Ovary (tissue), 9 donors: Measurements from ENCODE around the gene PANK4. TPM values are rescaled to one million over a fixed set of nuclear protein-coding genes. Genes with fewer than 3 reads are reported as not detected.

Source experiments
- DNase-seq, 5 donors: peaks; one replicate each; pipeline ENCODE4 v3.0.0-alpha.2; 2019 to 2020
- H3K27ac ChIP-seq, 2 donors: fragments of 200-600 bp; one replicate each; pipeline versions ENCODE4 v1.5.1 to v1.8.0; 2019 to 2022
- H3K27me3 ChIP-seq: fragments of 200-600 bp; one replicate; pipeline ENCODE4 v1.8.0; 2022
- H3K36me3 ChIP-seq: fragments of 200-600 bp; sonication (generic); one replicate; pipeline ENCODE4 v1.5.1; 2019
- H3K4me1 ChIP-seq: one replicate; pipeline ENCODE4 v1.8.1; 2013; ENCODE audit warnings: mild to moderate bottlenecking, moderate library complexity; ENCODE audit not compliant: insufficient read depth
- H3K4me3 ChIP-seq: fragments of 200-600 bp; sonication (generic); one replicate; pipeline ENCODE4 v1.5.1; 2017
- H3K9me3 ChIP-seq, 2 donors: fragments of 200-600 bp in 1 of 2; sonication (generic) in 1 of 2; one replicate each; pipeline versions ENCODE4 v1.5.1 to v1.8.1; 2013 to 2019; ENCODE audit warnings: mild to moderate bottlenecking in 1 of 2, moderate library complexity in 1 of 2
- CTCF ChIP-seq, 3 donors: fragments of 450-650 bp in 2 of 3; fragments of 200-600 bp in 1 of 3; IDR thresholded peaks; one replicate each; pipeline versions ENCODE4 v1.5.1 to v1.8.0; 2016 to 2022; ENCODE audit warnings: antibody characterized with exemption in 3 of 3, mild to moderate bottlenecking in 1 of 3
- EP300 ChIP-seq: sonication (generic); formaldehyde crosslinking; IDR thresholded peaks from one replicate; pipeline ENCODE4 v1.6.1; 2017; ENCODE audit warnings: antibody characterized with exemption
- POLR2A ChIP-seq: fragments of 450-650 bp; IDR thresholded peaks from one replicate; pipeline ENCODE4 v1.6.1; 2017; ENCODE audit warnings: antibody characterized with exemption, mild to moderate bottlenecking, moderate library complexity
- WGBS, 3 donors: extraction: QIAGEN DNeasy Blood & Tissue Kit in 1 of 3; methylation state at CpG; one replicate each; pipeline versions ENCODE4 v1.1.5 to v1.1.7; 2013 to 2017; 5-methylcytosine and 5-hydroxymethylcytosine counted together
- intact Hi-C, 4 donors: fragments of 100-400 bp; cut with DNase I; formaldehyde crosslinking; loops; one replicate each; pipeline versions ENCODE4 v1.11.0 to v1.15.1; 2022 to 2023
- polyA plus RNA-seq, 2 donors: library from polyadenylated mRNA; stranded (reverse); fragments of 200-250 nt in 1 of 2; fragments of 350-450 nt in 1 of 2; fragmentation: Illumina TruSeq in 1 of 2; extraction: RNeasy Lipid Tissue Mini Kit (QIAGEN cat#74804) in 1 of 2; gene quantifications; one replicate each; pipeline ENCODE4 v1.2.3, GENCODE V29; 2013 to 2014
- total RNA-seq, 7 donors: library from RNA; depleted of rRNA in 2 of 7; stranded (reverse); fragments of >200 nt in 2 of 7; fragmentation: NEBNext Ultra II Directional in 3 of 7; extraction: Animal tissue kit (Norgen Biotek cat#: 25700) in 3 of 7; gene quantifications; one replicate each; pipeline versions ENCODE4 v1.1.0 to v1.2.4, GENCODE V29; 2016 to 2023
- donor health status: DM: no; HTN: no; CAD: no; lungs with moderate emphysema.
- donor health status: DM: no; HTN: no; CAD: no.
- donor health status: Bipolar disorder and iron deficiency.
- donor health status: DM: yes; HTN: yes; CAD: no.
- donor health status: DM: no; HTN: no; CAD: no.
- donor health status: DM: yes; HTN: yes; CAD: no.

PANK4 gene
- total and polyA plus RNA-seq, 9 donors: 14.7 to 33.3 (median 26.1) TPM

GRCh38 chr1:2529784-2530512 lies 3.6 kb upstream of the PANK4 start, which contains the start of gene HES5:
HES5 (minus strand) TSS chr1:2530263; CDS start chr1:2530164, 99 bp downstream.
- Histone ChIP-seq H3K36me3 (no peaks in the 10 kb centered on the region), H3K27me3 (peaks cover 24% of the 10 kb centered on the region), H3K4me1 (peaks cover 15% of the 10 kb centered on the region), H3K27ac (peak within 1 kb of the TSS in 1 of 2 donors; percentile 1), H3K9me3 (no peaks in the 10 kb centered on the region), H3K4me3 (no peak within 1 kb of the TSS)
- WGBS, 3 donors: 1 to 2% (median 2%) methylated on average over 39 to 91 of the region's 91 CpGs
- intact Hi-C loops: no loop called here
- TF ChIP-seq POLR2A (no peak), EP300 (no peak), CTCF (IDR thresholded peaks at IDR 0.05) (no peak)
- DNase-seq: no peak

- DNase-seq: no peak
- H3K27ac ChIP-seq: no peak overlapping the region
- WGBS, 3 donors: 4 to 17% (median 15%) methylated on average over 21 to 84 of the region's 84 CpGs
- intact Hi-C loops: no loop called here
- H3K27me3 ChIP-seq: peaks cover 24% of the 10 kb centered on the region
- TF ChIP-seq POLR2A: no peak
- TF ChIP-seq EP300: no peak
- no peak for TF ChIP-seq CTCF (IDR thresholded peaks at IDR 0.05)
- H3K36me3 ChIP-seq: no peaks in the 10 kb centered on the region
- H3K4me3 ChIP-seq: no peak overlapping the region
- H3K4me1 ChIP-seq: peaks cover 18% of the 10 kb centered on the region
- no peaks in the 10 kb centered on the region for H3K9me3 ChIP-seq
Measured at GRCh38 chr1:2528966-2529783, 2.8 kb upstream of the PANK4 start.

- WGBS, 3 donors: 38 to 43% (median 43%) methylated on average over 9 to 10 of the region's 10 CpGs
- no peak for DNase-seq
- no peak for TF ChIP-seq POLR2A
- TF ChIP-seq EP300: no peak
- no peak for TF ChIP-seq CTCF (IDR thresholded peaks at IDR 0.05)
- no peaks in the 10 kb centered on the region for H3K36me3 ChIP-seq
- H3K27me3 ChIP-seq: peaks cover 24% of the 10 kb centered on the region
- peaks cover 21% of the 10 kb centered on the region for H3K4me1 ChIP-seq
- no peaks in the 10 kb centered on the region for H3K9me3 ChIP-seq
- H3K27ac ChIP-seq: no peak overlapping the region
- intact Hi-C loops: no loop called here
- H3K4me3 ChIP-seq: no peak overlapping the region
Measured at GRCh38 chr1:2528611-2528965, 2.2 kb upstream of the PANK4 start.

DNA sequence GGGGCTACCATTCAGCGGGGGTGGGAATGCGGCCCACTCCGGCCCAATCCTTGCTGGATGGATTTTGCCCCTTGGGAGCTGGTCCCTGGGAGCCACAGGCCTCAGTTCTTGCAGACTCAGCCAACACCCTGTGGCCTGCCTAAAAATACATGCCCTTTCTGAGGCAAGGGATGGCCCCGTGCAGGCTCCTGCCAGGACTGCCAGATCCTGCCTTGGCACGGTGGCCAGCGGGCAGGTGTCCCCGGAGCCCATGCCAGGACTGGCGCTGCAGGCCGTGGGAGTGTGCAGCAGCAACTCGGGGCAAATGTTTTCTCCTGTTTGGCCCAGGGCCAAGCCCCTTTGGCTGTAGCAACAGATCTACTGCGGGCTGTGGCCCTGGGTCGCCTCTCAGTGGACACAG lies 1.6 kb upstream of the PANK4 start:
- Histone ChIP-seq H3K4me1 (peaks cover 21% of the 10 kb centered on the region), H3K36me3 (no peaks in the 10 kb centered on the region), H3K27ac (no peak overlapping the region), H3K4me3 (no peak overlapping the region), H3K9me3 (no peaks in the 10 kb centered on the region), H3K27me3 (peaks cover 21% of the 10 kb centered on the region)
- TF ChIP-seq POLR2A (no peak), EP300 (no peak), CTCF (IDR thresholded peaks at IDR 0.05) (no peak)
- DNase-seq: peak in 2 of 5 donors; percentile 61 to 64
- intact Hi-C loops: no loop called here
- WGBS, 3 donors: 53 to 63% (median 54%) methylated on average over 7 to 12 of the region's 12 CpGs
